ENCODE results near the gene RASA3. TPM values are rescaled to one million over a fixed set of nuclear protein-coding genes. Genes with fewer than 3 reads are reported as not detected.

RASA3 gene
- total RNA-seq, 1 donor from 2014 or later = 23.7 TPM

GRCh38 chr13:114054264-114054663 is 78.2 kb downstream of the RASA3 start:
- DNase-seq = no peak

- DNase-seq = no peak
Observed at GRCh38 chr13:114053026-114053425, 79.4 kb downstream of the RASA3 start.

GRCh38 chr13:114050536-114051450 is 81.6 kb downstream of the RASA3 start:
- no peak for DNase-seq

GRCh38 chr13:114049626-114050101 is 82.8 kb downstream of the RASA3 start:
- no peak for DNase-seq

GRCh38 chr13:114049026-114049425 is 83.4 kb downstream of the RASA3 start:
- no peak for DNase-seq

- no peak for DNase-seq
Observed at GRCh38 chr13:114048443-114048842, 84.0 kb downstream of the RASA3 start.

- no peak for DNase-seq
Observed at GRCh38 chr13:114047358-114047881, 85.0 kb downstream of the RASA3 start.

GRCh38 chr13:114046431-114046975 is 85.9 kb downstream of the RASA3 start:
- DNase-seq = no peak

GRCh38 chr13:114045113-114045735 is 87.2 kb downstream of the RASA3 start:
- DNase-seq = no peak

GRCh38 chr13:114044486-114044885 is 87.9 kb downstream of the RASA3 start:
- no peak for DNase-seq

GRCh38 chr13:114043421-114044053 is 88.9 kb downstream of the RASA3 start:
- no peak for DNase-seq

GRCh38 chr13:114042066-114042815 is 90.2 kb downstream of the RASA3 start:
- DNase-seq = no peak

GRCh38 chr13:114041493-114041892 is 90.9 kb downstream of the RASA3 start:
- no peak for DNase-seq

GRCh38 chr13:114039471-114040141 is 92.8 kb downstream of the RASA3 start:
- no peak for DNase-seq

GRCh38 chr13:114038900-114039299 is 93.5 kb downstream of the RASA3 start:
- DNase-seq = no peak

- no peak for DNase-seq
Observed at GRCh38 chr13:114038211-114038613, 94.2 kb downstream of the RASA3 start.

- no peak for DNase-seq
Observed at GRCh38 chr13:114037674-114038073, 94.7 kb downstream of the RASA3 start.

GRCh38 chr13:114035583-114036531 is 96.6 kb downstream of the RASA3 start:
- DNase-seq = peak; percentile 70

- DNase-seq = no peak
Observed at GRCh38 chr13:114035186-114035582, 97.2 kb downstream of the RASA3 start.

- no peak for DNase-seq
Observed at GRCh38 chr13:114034481-114034891, 97.9 kb downstream of the RASA3 start.

All from tongue (tissue), 2 donors.